IMR-90 (cell line): ENCODE results near the gene FAM181B. TPM values are rescaled to one million over a fixed set of nuclear protein-coding genes. Genes with fewer than 3 reads are reported as not detected.

Source experiments
- ATAC-seq: fragments of 200-7000 bp; cut with Tn5 transposase; 2 replicates; pipeline ENCODE4 v1.9.1; 2020; ENCODE audit warnings: low read depth, mild to moderate bottlenecking, moderate library complexity
- BruUV-seq: library from RNA; stranded (reverse); fragments of 400-500 nt; replicated peaks from 2 replicates; lab custom pipeline; 2021; lab: Mats Ljungman, UMichigan
- CTCF ChIA-PET: fragments of 300-600 bp; formaldehyde crosslinking; extraction: SDS; loops from one replicate; lab custom pipeline; 2021; ENCODE audit warnings: antibody characterized with exemption; lab: Yijun Ruan, JAX
- POLR2A ChIA-PET: fragments of 300-600 bp; sonication (Branson Sonifier 250); formaldehyde crosslinking; loops from one replicate; lab custom pipeline; 2022; ENCODE audit warnings: antibody characterized with exemption; ENCODE audit not compliant: unreplicated experiment; lab: Charles Lee
- DNase-seq: peaks from one replicate; pipeline ENCODE4 v3.0.0; 2013
- H2AFZ ChIP-seq: replicated peaks from 2 replicates; pipeline ENCODE3; 2013; ENCODE audit warnings: low read length, mild to moderate bottlenecking; ENCODE audit not compliant: poor library complexity
- H2AK5ac ChIP-seq: 2 replicates; pipeline ENCODE4 v1.6.1; 2013; ENCODE audit warnings: low read depth, low read length, inconsistent platforms
- H2AK9ac ChIP-seq: replicated peaks from 2 replicates; pipeline ENCODE3; 2013; ENCODE audit warnings: mild to moderate bottlenecking, low read depth, low read length, moderate library complexity; ENCODE audit not compliant: poor library complexity
- H2BK120ac ChIP-seq: 2 replicates; pipeline ENCODE4 v1.6.1; 2013; ENCODE audit warnings: low read depth, low read length, inconsistent platforms
- H2BK15ac ChIP-seq: 3 replicates; pipeline ENCODE4 v1.6.1; 2013; ENCODE audit warnings: low read depth, low read length, inconsistent platforms
- H2BK20ac ChIP-seq: 2 replicates; pipeline ENCODE4 v1.6.1; 2013; ENCODE audit warnings: low read depth, mild to moderate bottlenecking, inconsistent platforms, low read length, moderate library complexity
- H2BK5ac ChIP-seq: 2 replicates; pipeline ENCODE4 v1.6.1; 2013; ENCODE audit warnings: mild to moderate bottlenecking, low read depth, low read length, inconsistent platforms; ENCODE audit not compliant: poor library complexity, severe bottlenecking
- H3K14ac ChIP-seq: replicated peaks from 2 replicates; pipeline ENCODE4 v1.6.1; 2013; ENCODE audit warnings: low read depth, low read length, inconsistent platforms
- H3K18ac ChIP-seq: 2 replicates; pipeline ENCODE4 v1.6.1; 2013; ENCODE audit warnings: low read depth, low read length, control low read depth
- H3K23ac ChIP-seq: 2 replicates; pipeline ENCODE4 v1.6.1; 2013; ENCODE audit warnings: low read depth, low read length, inconsistent platforms
- H3K27ac ChIP-seq: 2 replicates; pipeline ENCODE4 v1.5.1; 2013; ENCODE audit warnings: mild to moderate bottlenecking, control low read depth, low read length; ENCODE audit not compliant: insufficient read depth
- H3K27me3 ChIP-seq: 2 replicates; pipeline ENCODE4 v1.6.1; 2013; ENCODE audit warnings: low read length; ENCODE audit not compliant: control insufficient read depth, insufficient read depth
- H3K36me3 ChIP-seq: 2 replicates; pipeline ENCODE4 v1.6.1; 2013; ENCODE audit warnings: low read length, mixed read lengths; ENCODE audit not compliant: control insufficient read depth, insufficient read depth
- H3K4ac ChIP-seq: 2 replicates; pipeline ENCODE4 v1.6.1; 2013; ENCODE audit warnings: low read depth, low read length, inconsistent platforms
- H3K4me1 ChIP-seq: 2 replicates; pipeline ENCODE4 v1.6.1; 2013; ENCODE audit warnings: low read length, mixed read lengths; ENCODE audit not compliant: control insufficient read depth, insufficient read depth
- H3K4me2 ChIP-seq: 2 replicates; pipeline ENCODE4 v1.6.1; 2013; ENCODE audit warnings: low read depth, mild to moderate bottlenecking, control low read depth, low read length, moderate library complexity
- H3K4me3 ChIP-seq: 2 replicates; pipeline ENCODE4 v1.5.1; 2013; ENCODE audit warnings: low read depth, mild to moderate bottlenecking, control low read depth, low read length, moderate library complexity; ENCODE audit not compliant: insufficient read depth
- H3K56ac ChIP-seq: 2 replicates; pipeline ENCODE4 v1.6.1; 2013; ENCODE audit warnings: low read length, inconsistent platforms; ENCODE audit not compliant: insufficient read depth; ENCODE audit errors: extremely low read depth
- H3K79me1 ChIP-seq, 2 experiments: 2 replicates each; pipeline ENCODE4 v1.6.1; 2013; ENCODE audit warnings: low read length in 2 of 2, inconsistent platforms in 1 of 2, low read depth in 1 of 2
- H3K9ac ChIP-seq: 2 replicates; pipeline ENCODE4 v1.6.1; 2013; ENCODE audit warnings: low read depth, low read length, control low read depth
- H3K9me1 ChIP-seq: 2 replicates; pipeline ENCODE4 v1.6.1; 2013; ENCODE audit warnings: low read length, inconsistent platforms; ENCODE audit not compliant: insufficient read depth
- H3K9me3 ChIP-seq: 2 replicates; pipeline ENCODE4 v1.6.1; 2013; ENCODE audit warnings: low read length; ENCODE audit not compliant: control insufficient read depth, insufficient read depth
- H4K20me1 ChIP-seq: 2 replicates; pipeline ENCODE4 v1.6.1; 2013; ENCODE audit warnings: low read length, inconsistent platforms; ENCODE audit not compliant: insufficient read depth
- H4K5ac ChIP-seq: 2 replicates; pipeline ENCODE4 v1.6.1; 2013; ENCODE audit warnings: mild to moderate bottlenecking, low read depth, low read length, control low read depth
- H4K8ac ChIP-seq, 2 experiments: 2 replicates each; pipeline ENCODE4 v1.6.1; 2013; ENCODE audit warnings: low read depth in 2 of 2, low read length in 2 of 2, control low read depth in 1 of 2, inconsistent platforms in 1 of 2
- H4K91ac ChIP-seq: 2 replicates; pipeline ENCODE4 v1.6.1; 2013; ENCODE audit warnings: low read depth, low read length, inconsistent platforms; ENCODE audit not compliant: insufficient read depth
- FOS ChIP-seq: fragments of 150-350 bp; IDR thresholded peaks from 2 replicates; pipeline ENCODE4 v1.6.1; 2016; ENCODE audit warnings: low read depth, low read length
- RAD21 ChIP-seq: IDR thresholded peaks from 2 replicates; pipeline ENCODE4 v1.6.1; 2012; ENCODE audit warnings: low read length, improper control_type of control experiment
- WGBS, 2 experiments: methylation state at CpG; one replicate each; pipeline versions ENCODE4 v1.1.5 to v1.1.7; 2013; ENCODE audit warnings: missing lambda C conversion rate in 2 of 2; ENCODE audit not compliant: insufficient read length in 1 of 2; ENCODE audit errors: extremely low coverage in 2 of 2; 5-methylcytosine and 5-hydroxymethylcytosine counted together
- dilution Hi-C: fragments of 300-500 bp; cut with HindIII; formaldehyde crosslinking; loops from one replicate; pipeline ENCODE4 v1.14.3; 2018; ENCODE audit warnings: low sequenced_read_pairs; ENCODE audit not compliant: unreplicated experiment
- in situ Hi-C: fragments of 300-500 bp; cut with MboI; formaldehyde crosslinking; loops from 3 replicates; pipeline ENCODE4 v1.14.3; 2019; ENCODE audit warnings: low sequenced_read_pairs, inconsistent platforms, mixed read lengths
- intact Hi-C: fragments of 100-400 bp; cut with micrococcal nuclease; formaldehyde crosslinking; loops from 2 replicates; pipeline ENCODE4 v1.10.0; 2022
- polyA plus RNA-seq, 3 experiments: library from polyadenylated mRNA; depleted of rRNA; stranded (reverse); fragments of >200 nt; gene quantifications; 2 replicates each; pipeline ENCODE4 v1.2.3, GENCODE V29; 2012; ENCODE audit warnings: low replicate concordance in 1 of 3
- total RNA-seq: library from RNA; depleted of rRNA; stranded (reverse); fragments of >200 nt; gene quantifications from 2 replicates; pipeline ENCODE4 v1.2.3, GENCODE V29; 2012

Gene FAM181B
- total and polyA plus RNA-seq, 2 of the 4 experiments (the other 2 are of a cell fraction): not detected

DNA sequence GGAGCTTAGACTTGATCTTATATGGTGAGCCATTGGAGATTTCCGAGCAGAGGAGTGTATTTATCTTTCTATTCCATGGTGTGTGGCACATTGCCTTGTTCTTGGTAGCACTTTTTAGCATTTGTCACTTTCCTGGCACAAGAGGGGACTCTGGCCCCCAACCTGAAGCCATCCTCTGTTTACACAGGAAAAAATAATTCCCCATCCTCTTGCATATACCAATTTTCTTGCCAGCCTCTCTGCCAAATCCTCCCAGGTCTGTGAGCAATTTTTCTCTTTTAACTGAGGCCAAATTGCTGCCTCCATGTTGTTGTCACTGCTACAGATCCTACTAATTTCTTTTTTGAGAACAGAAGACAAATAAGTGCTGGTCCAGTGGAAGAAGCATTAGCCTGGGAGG is 20.3 kb upstream of the FAM181B start:
- in situ Hi-C loops: no loop called here
- no peak overlapping the region for H3K9ac ChIP-seq
- CTCF ChIA-PET: interaction anchor here (0.9 kb wide), 1 partner anchor 22 kb away, joined by 3 read pairs; no protein-coding TSS in a partner anchor

More for the DNA sequence above, 20.3 kb upstream of the FAM181B start:
- BruUV-seq: no TSS peak
- Histone ChIP-seq H2BK15ac (no peak overlapping the region), H2BK5ac (no peak overlapping the region), H3K14ac (no peak overlapping the region), H2BK120ac (no peak overlapping the region), H2AK9ac (no peak overlapping the region), H4K8ac (no peak overlapping the region), H4K91ac (no peak overlapping the region), H3K27ac (no peak overlapping the region), H3K4me2 (no peak overlapping the region), H3K56ac (no peak overlapping the region), H2BK20ac (no peak overlapping the region), H3K4me3 (no peak overlapping the region), H3K4ac (no peak overlapping the region), H3K36me3 (no peaks in the 10 kb centered on the region), H3K23ac (no peak overlapping the region), H4K5ac (no peak overlapping the region), H3K27me3 (peaks cover 7% of the 10 kb centered on the region; the same call in 1 of the 2 replicates), H3K9me3 (no peaks in the 10 kb centered on the region), H3K79me1 (no peaks in the 10 kb centered on the region), H3K9me1 (no peaks in the 10 kb centered on the region), H2AK5ac (no peak overlapping the region), H4K20me1 (no peaks in the 10 kb centered on the region), H3K4me1 (no peaks in the 10 kb centered on the region), H3K18ac (no peak overlapping the region), H2AFZ (no peak overlapping the region)
- no peak for DNase-seq
- ATAC-seq: no peak
- intact Hi-C loops (no loop called here), dilution Hi-C loops (no loop called here)
- 0% methylated on average over 1 of the region's 1 CpG; no CpG with 5 or more reads in 1 of the 2 experiments for WGBS, 2 experiments
- POLR2A ChIA-PET: no interaction called here
- TF ChIP-seq RAD21: no peak
- TF ChIP-seq FOS: no peak
